ENCODE measurements around the gene ABTB2. TPM values are rescaled to one million over a fixed set of nuclear protein-coding genes. Genes with fewer than 3 reads are reported as not detected.
"Not testable (repeated sequence)": the region's sequence is repeated elsewhere in the genome, so short reads cannot be mapped to it uniquely, and the experiment has no call there.

Gene ABTB2
- polyA plus RNA-seq, result 0.04 TPM

- no peaks in the 10 kb centered on the region for H3K9me3 Mint-ChIP-seq
- H3K27ac Mint-ChIP-seq, result peak within 1 kb of the TSS; percentile 78 to 96 (median 86)
- H3K36me3 Mint-ChIP-seq, result no peaks in the 10 kb centered on the region
- H3K4me3 Mint-ChIP-seq, result peak within 1 kb of the TSS; percentile 87 to 96 (median 92)
- H3K27me3 Mint-ChIP-seq, result peaks cover 33% of the 10 kb centered on the region
- H3K4me1 Mint-ChIP-seq, result peaks cover 8 to 14% (median 12%) of the 10 kb centered on the region in 3 donors
Measured at GRCh38 chr11:34357701-34358257, at the start of gene ABTB2. Gene ABTB2, minus strand, starts transcription at chr11:34358010.

GRCh38 chr11:34407121-34407813 lies 49.5 kb upstream of the ABTB2 start:
- Mint-ChIP-seq H3K27ac (no peak overlapping the region), H3K27me3 (peaks cover 7% of the 10 kb centered on the region), H3K4me3 (no peak overlapping the region), H3K9me3 (no peaks in the 10 kb centered on the region), H3K36me3 (no peaks in the 10 kb centered on the region), H3K4me1 (peaks cover 0 to 6% (median 0%) of the 10 kb centered on the region in 3 donors)

GRCh38 chr11:34406413-34406812 lies 48.6 kb upstream of the ABTB2 start:
- Mint-ChIP-seq H3K4me1 (peaks cover 0 to 6% (median 0%) of the 10 kb centered on the region in 3 donors), H3K27me3 (peaks cover 7% of the 10 kb centered on the region), H3K9me3 (no peaks in the 10 kb centered on the region), H3K36me3 (no peaks in the 10 kb centered on the region), H3K27ac (no peak overlapping the region), H3K4me3 (no peak overlapping the region)

- H3K27me3 Mint-ChIP-seq, result peaks cover 13% of the 10 kb centered on the region
- H3K9me3 Mint-ChIP-seq, result no peaks in the 10 kb centered on the region
- H3K4me3 Mint-ChIP-seq, result peak overlapping the region in 2 of 4 donors; percentile 56 to 70
- H3K27ac Mint-ChIP-seq, result no peak overlapping the region
- H3K4me1 Mint-ChIP-seq, result peaks cover 0 to 6% (median 0%) of the 10 kb centered on the region in 3 donors
- no peaks in the 10 kb centered on the region for H3K36me3 Mint-ChIP-seq
Measured at GRCh38 chr11:34405079-34405858, 47.5 kb upstream of the ABTB2 start.

- H3K27me3 Mint-ChIP-seq, result peaks cover 16% of the 10 kb centered on the region
- H3K9me3 Mint-ChIP-seq, result no peaks in the 10 kb centered on the region
- H3K4me3 Mint-ChIP-seq, result no peak overlapping the region
- H3K27ac Mint-ChIP-seq, result no peak overlapping the region
- no peaks in the 10 kb centered on the region for H3K36me3 Mint-ChIP-seq
- peaks cover 0 to 6% (median 0%) of the 10 kb centered on the region in 3 donors for H3K4me1 Mint-ChIP-seq
Measured at GRCh38 chr11:34404280-34404679, 46.5 kb upstream of the ABTB2 start.

GRCh38 chr11:34403431-34403830 lies 45.6 kb upstream of the ABTB2 start:
- peaks cover 16% of the 10 kb centered on the region for H3K27me3 Mint-ChIP-seq
- no peaks in the 10 kb centered on the region for H3K9me3 Mint-ChIP-seq
- peaks cover 0 to 6% (median 0%) of the 10 kb centered on the region in 3 donors for H3K4me1 Mint-ChIP-seq
- no peak overlapping the region for H3K27ac Mint-ChIP-seq
- H3K4me3 Mint-ChIP-seq, result no peak overlapping the region
- no peaks in the 10 kb centered on the region for H3K36me3 Mint-ChIP-seq

GRCh38 chr11:34397811-34398210 lies 40.0 kb upstream of the ABTB2 start:
- Mint-ChIP-seq H3K9me3 (peaks cover 0 to 17% (median 13%) of the 10 kb centered on the region in 3 donors), H3K27me3 (peaks cover 14% of the 10 kb centered on the region), H3K36me3 (no peaks in the 10 kb centered on the region), H3K27ac (no peak overlapping the region), H3K4me3 (no peak overlapping the region), H3K4me1 (no peaks in the 10 kb centered on the region)

GRCh38 chr11:34397120-34397519 lies 39.3 kb upstream of the ABTB2 start:
- Mint-ChIP-seq H3K27ac (no peak overlapping the region), H3K36me3 (no peaks in the 10 kb centered on the region), H3K27me3 (peaks cover 14% of the 10 kb centered on the region), H3K4me3 (no peak overlapping the region), H3K4me1 (no peaks in the 10 kb centered on the region), H3K9me3 (peaks cover 0 to 20% (median 19%) of the 10 kb centered on the region in 3 donors)

GRCh38 chr11:34395916-34396550 lies 38.2 kb upstream of the ABTB2 start:
- H3K36me3 Mint-ChIP-seq, result no peaks in the 10 kb centered on the region
- H3K4me1 Mint-ChIP-seq, result peaks cover 0 to 2% (median 0%) of the 10 kb centered on the region in 3 donors

GRCh38 chr11:34394771-34395300 lies 37.0 kb upstream of the ABTB2 start:
- no peak overlapping the region for H3K27ac Mint-ChIP-seq
- H3K4me1 Mint-ChIP-seq, result peaks cover 0 to 2% (median 0%) of the 10 kb centered on the region in 3 donors
- peaks cover 1 to 22% (median 20%) of the 10 kb centered on the region in 3 donors for H3K9me3 Mint-ChIP-seq
- peaks cover 8% of the 10 kb centered on the region for H3K27me3 Mint-ChIP-seq
- no peaks in the 10 kb centered on the region for H3K36me3 Mint-ChIP-seq
- H3K4me3 Mint-ChIP-seq, result no peak overlapping the region

More at GRCh38 chr11:34395916-34396550, 38.2 kb upstream of the ABTB2 start:
- peaks cover 17% of the 10 kb centered on the region for H3K27me3 Mint-ChIP-seq
- H3K4me3 Mint-ChIP-seq, result no peak overlapping the region
- no peak overlapping the region for H3K27ac Mint-ChIP-seq
- peaks cover 1 to 22% (median 20%) of the 10 kb centered on the region in 3 donors for H3K9me3 Mint-ChIP-seq

GRCh38 chr11:34387653-34388052 lies 29.8 kb upstream of the ABTB2 start:
- Mint-ChIP-seq H3K36me3 (no peaks in the 10 kb centered on the region), H3K27me3 (peaks cover 6% of the 10 kb centered on the region), H3K27ac (no peak overlapping the region), H3K4me3 (no peak overlapping the region), H3K4me1 (peaks cover 0 to 2% (median 0%) of the 10 kb centered on the region in 3 donors), H3K9me3 (peaks cover 1 to 8% (median 2%) of the 10 kb centered on the region in 3 donors)

GRCh38 chr11:34386356-34386755 lies 28.5 kb upstream of the ABTB2 start:
- H3K36me3 Mint-ChIP-seq, H3K9me3 Mint-ChIP-seq, H3K4me1 Mint-ChIP-seq, H3K27me3 Mint-ChIP-seq, H3K4me3 Mint-ChIP-seq, H3K27ac Mint-ChIP-seq: not testable (repeated sequence)

- Mint-ChIP-seq H3K9me3 (peaks cover 5 to 9% (median 7%) of the 10 kb centered on the region in 3 donors), H3K27me3 (peaks cover 1% of the 10 kb centered on the region), H3K4me1 (no peaks in the 10 kb centered on the region), H3K36me3 (peaks cover 2% of the 10 kb centered on the region), H3K27ac (no peak overlapping the region), H3K4me3 (no peak overlapping the region)
Measured at GRCh38 chr11:34382532-34383276, 24.9 kb upstream of the ABTB2 start.

- H3K4me3 Mint-ChIP-seq, result no peak overlapping the region
- no peaks in the 10 kb centered on the region for H3K4me1 Mint-ChIP-seq
Measured at GRCh38 chr11:34381775-34382174, 24.0 kb upstream of the ABTB2 start.

More at GRCh38 chr11:34381775-34382174, 24.0 kb upstream of the ABTB2 start:
- Mint-ChIP-seq H3K9me3 (peaks cover 7 to 14% (median 11%) of the 10 kb centered on the region in 3 donors), H3K27ac (no peak overlapping the region), H3K36me3 (peaks cover 2% of the 10 kb centered on the region), H3K27me3 (no peaks in the 10 kb centered on the region)

All from IgD-negative memory B cell (primary cell).